A673 (cell line): ENCODE results near the gene POLE2. TPM values are rescaled to one million over a fixed set of nuclear protein-coding genes. Genes with fewer than 3 reads are reported as not detected.
"Not testable (repeated sequence)": the region's sequence is repeated elsewhere in the genome, so short reads cannot be mapped to it uniquely, and the experiment has no call there.

Source experiments
- BruUV-seq: library from RNA; stranded (reverse); fragments of 400-500 nt; replicated peaks from 2 replicates; lab custom pipeline; 2021; lab: Mats Ljungman, UMichigan
- CTCF ChIA-PET: fragments of 300-600 bp; sonication (Branson Sonifier 250); formaldehyde crosslinking; loops from one replicate; lab custom pipeline; 2022; ENCODE audit warnings: antibody characterized with exemption; lab: Charles Lee
- POLR2A ChIA-PET: fragments of 300-600 bp; sonication (Branson Sonifier 250); formaldehyde crosslinking; loops from one replicate; lab custom pipeline; 2022; ENCODE audit warnings: antibody characterized with exemption; ENCODE audit not compliant: low non-redundant PET; lab: Charles Lee
- DNase-seq: peaks from one replicate; pipeline ENCODE4 v3.0.0-alpha.2; 2015; ENCODE audit warnings: low spot score
- H3K27ac ChIP-seq: fragments of 200-600 bp; sonication (generic); 2 replicates; pipeline ENCODE4 v1.5.1; 2016; ENCODE audit warnings: mixed run types, low read depth, mild to moderate bottlenecking, mixed read lengths, antibody characterized with exemption, low read length; ENCODE audit not compliant: poor library complexity, severe bottlenecking
- H3K27me3 ChIP-seq: fragments of 200-600 bp; sonication (generic); replicated peaks from 2 replicates; pipeline ENCODE4 v1.6.1; 2017; ENCODE audit warnings: mixed run types, low read depth, mild to moderate bottlenecking, mixed read lengths, antibody characterized with exemption, low read length; ENCODE audit not compliant: insufficient read depth, poor library complexity
- H3K36me3 ChIP-seq: fragments of 200-600 bp; sonication (generic); 2 replicates; pipeline ENCODE4 v1.6.1; 2016; ENCODE audit warnings: mixed run types, mild to moderate bottlenecking, mixed read lengths, antibody characterized with exemption, low read length; ENCODE audit not compliant: insufficient read depth, poor library complexity, severe bottlenecking
- H3K4me1 ChIP-seq: fragments of 200-600 bp; sonication (generic); 2 replicates; pipeline ENCODE4 v1.6.1; 2017; ENCODE audit warnings: mixed run types, mild to moderate bottlenecking, mixed read lengths, antibody characterized with exemption, low read length; ENCODE audit not compliant: insufficient read depth, poor library complexity, severe bottlenecking
- H3K4me3 ChIP-seq: fragments of 200-600 bp; sonication (generic); 2 replicates; pipeline ENCODE4 v1.5.1; 2016; ENCODE audit warnings: low read depth, mixed run types, mild to moderate bottlenecking, mixed read lengths, low read length; ENCODE audit not compliant: poor library complexity, severe bottlenecking
- H3K9me3 ChIP-seq: fragments of 200-600 bp; sonication (generic); 2 replicates; pipeline ENCODE4 v1.6.1; 2016; ENCODE audit warnings: mixed run types, low read depth, mild to moderate bottlenecking, mixed read lengths, antibody characterized with exemption, low read length; ENCODE audit not compliant: poor library complexity, severe bottlenecking
- CTCF ChIP-seq: fragments of 300-800, 200-600 bp; sonication (generic); conservative IDR thresholded peaks from 2 replicates; pipeline ENCODE4 v1.5.1; 2017; ENCODE audit warnings: low read depth, mild to moderate bottlenecking, antibody characterized with exemption, low read length, moderate library complexity, mixed read lengths
- EZH2 ChIP-seq: fragments of 200-600 bp; sonication (generic); IDR thresholded peaks from 2 replicates; pipeline ENCODE4 v1.6.1; 2017; ENCODE audit warnings: borderline replicate concordance, low read depth, mild to moderate bottlenecking, mixed read lengths, antibody characterized with exemption, low read length; ENCODE audit not compliant: poor library complexity, severe bottlenecking
- intact Hi-C: fragments of 100-400 bp; cut with micrococcal nuclease; formaldehyde crosslinking; loops from one replicate; pipeline ENCODE4 v1.10.0; 2022; ENCODE audit not compliant: unreplicated experiment
- total RNA-seq: library from RNA; stranded (reverse); gene quantifications from 2 replicates; pipeline ENCODE4 v1.2.3, GENCODE V29; 2021

Gene POLE2
- total RNA-seq, 1 experiment from 2014 or later = 42.1 TPM

GRCh38 chr14:49732896-49733295 lies 44.9 kb upstream of the POLE2 start:
- Histone ChIP-seq H3K4me3 (no peak overlapping the region), H3K9me3 (no peaks in the 10 kb centered on the region), H3K36me3 (no peaks in the 10 kb centered on the region), H3K27ac (no peak overlapping the region), H3K4me1 (no peaks in the 10 kb centered on the region), H3K27me3 (no peaks in the 10 kb centered on the region)
- no TSS peak for BruUV-seq
- TF ChIP-seq EZH2 (no peak), CTCF (no peak)
- intact Hi-C loops = no loop called here
- ChIA-PET CTCF (no interaction called here), POLR2A (no interaction called here)
- no peak for DNase-seq

GRCh38 chr14:49727171-49727570 lies 39.2 kb upstream of the POLE2 start:
- Histone ChIP-seq H3K36me3 (no peaks in the 10 kb centered on the region), H3K27me3 (no peaks in the 10 kb centered on the region), H3K9me3 (no peaks in the 10 kb centered on the region), H3K27ac (no peak overlapping the region), H3K4me3 (no peak overlapping the region), H3K4me1 (no peaks in the 10 kb centered on the region)
- DNase-seq = no peak
- no TSS peak for BruUV-seq
- intact Hi-C loops = no loop called here
- TF ChIP-seq EZH2 (no peak), CTCF (no peak)
- ChIA-PET CTCF (no interaction called here), POLR2A (no interaction called here)

- H3K4me1 ChIP-seq, BruUV-seq, H3K27me3 ChIP-seq, POLR2A ChIA-PET, H3K27ac ChIP-seq, DNase-seq, intact Hi-C loops, H3K36me3 ChIP-seq, H3K9me3 ChIP-seq, H3K4me3 ChIP-seq: not testable (repeated sequence)
- CTCF ChIA-PET = interaction anchor here (0.6 kb wide), 1 partner anchor 45 kb away, joined by 3 read pairs; no protein-coding TSS in a partner anchor
These were observed 33.9 kb upstream of the POLE2 start for GRCh38 chr14:49721733-49722435.

- Histone ChIP-seq H3K4me1 (no peaks in the 10 kb centered on the region), H3K27me3 (no peaks in the 10 kb centered on the region), H3K36me3 (no peaks in the 10 kb centered on the region), H3K9me3 (no peaks in the 10 kb centered on the region), H3K4me3 (no peak overlapping the region), H3K27ac (no peak overlapping the region)
- TF ChIP-seq EZH2 = no peak
- TF ChIP-seq CTCF = no peak
- no peak for DNase-seq
- CTCF ChIA-PET = no interaction called here
- POLR2A ChIA-PET = no interaction called here
- BruUV-seq = no TSS peak
- intact Hi-C loops = no loop called here
These were observed 32.7 kb upstream of the POLE2 start for GRCh38 chr14:49720744-49721143.

- DNase-seq, BruUV-seq, H3K27me3 ChIP-seq, POLR2A ChIA-PET, H3K36me3 ChIP-seq, CTCF ChIA-PET, H3K9me3 ChIP-seq, H3K27ac ChIP-seq, H3K4me1 ChIP-seq, intact Hi-C loops, H3K4me3 ChIP-seq: not testable (repeated sequence)
These were observed 23.0 kb upstream of the POLE2 start for GRCh38 chr14:49710993-49711392.
